Left lung (tissue), 10 donors: ENCODE data around the gene COL4A4. TPM values are rescaled to one million over a fixed set of nuclear protein-coding genes. Genes with fewer than 3 reads are reported as not detected.

Experiments used
- ATAC-seq: fragments of 200-7000 bp; cut with Tn5 transposase; one replicate; pipeline ENCODE4 v1.9.1; 2020; ENCODE audit warnings: moderate library complexity
- DNase-seq, 4 donors: peaks; one replicate each; pipeline ENCODE4 v3.0.0-alpha.2; 2013 to 2020
- H3K27ac ChIP-seq, 2 donors: fragments of 200-600 bp; sonication (generic) in 1 of 2; one replicate each; pipeline versions ENCODE4 v1.5.0 to v1.8.0; 2020 to 2021
- H3K27me3 ChIP-seq, 2 donors: fragments of 200-600 bp; sonication (generic) in 1 of 2; one replicate each; pipeline versions ENCODE4 v1.5.0 to v1.8.0; 2020 to 2021
- H3K36me3 ChIP-seq, 2 donors: fragments of 200-600 bp; sonication (generic) in 1 of 2; one replicate each; pipeline versions ENCODE4 v1.5.0 to v1.8.0; 2020 to 2021
- H3K4me1 ChIP-seq, 2 donors: fragments of 200-600 bp; one replicate each; pipeline ENCODE4 v1.8.0; 2021
- H3K4me3 ChIP-seq, 2 donors: fragments of 200-600 bp; sonication (generic) in 1 of 2; one replicate each; pipeline versions ENCODE4 v1.5.0 to v1.8.0; 2020 to 2021; ENCODE audit warnings: mild to moderate bottlenecking in 1 of 2
- H3K9me3 ChIP-seq, 2 donors: fragments of 200-600 bp; sonication (generic) in 1 of 2; one replicate each; pipeline versions ENCODE4 v1.5.0 to v1.8.0; 2020 to 2021
- intact Hi-C, 2 donors: fragments of 100-400 bp; cut with DNase I; formaldehyde crosslinking; loops; one replicate each; pipeline versions ENCODE4 v1.11.2 to v1.14.2; 2022
- polyA plus RNA-seq, 6 donors: library from polyadenylated mRNA; unstranded; fragments of 120-200 nt; gene quantifications; one replicate each; pipeline ENCODE4 v1.2.1, GENCODE V29; 2013; ENCODE audit not compliant: insufficient read length in 6 of 6
- total RNA-seq, 2 donors: library from RNA; stranded (reverse); fragmentation: NEBNext Ultra II Directional; extraction: Animal tissue kit (Norgen Biotek cat#: 25700); gene quantifications; one replicate each; pipeline ENCODE4 v1.2.1, GENCODE V29; 2021
- TF ChIP-seq, protein P1 (sequence below), 2 donors: fragments of 200-600 bp; sonication (generic) in 1 of 2; IDR thresholded peaks; one replicate each; pipeline versions ENCODE4 v1.5.0 to v1.8.0; 2021; ENCODE audit warnings: antibody characterized with exemption in 2 of 2
- donor health status: DM: no; HTN: yes; CAD: no.
- donor health status: DM: no; HTN: no; CAD: no.

The COL4A4 gene
- total and polyA plus RNA-seq, 8 donors = 5.4 to 51.2 (median 10.2) TPM

DNA sequence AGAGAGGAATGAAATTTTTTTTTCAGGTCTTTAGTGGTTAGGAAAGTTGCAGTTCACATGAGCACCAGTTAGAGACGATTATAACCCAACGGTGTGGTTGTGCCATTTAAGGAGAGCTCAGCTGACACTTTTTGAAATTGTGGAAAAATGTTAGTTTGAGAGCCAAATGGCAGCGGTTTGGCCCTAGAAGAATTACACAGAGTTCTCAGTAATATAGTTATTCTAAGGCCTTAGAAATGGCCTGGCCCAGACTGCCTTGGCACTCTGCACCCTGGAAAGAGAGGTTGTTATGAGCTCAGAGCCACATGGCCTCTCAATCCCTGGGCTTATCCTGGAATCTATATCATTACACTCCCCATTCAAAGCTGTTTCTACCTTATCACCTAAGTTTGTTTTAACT is 210.8 kb downstream of the COL4A4 start:
- no peak overlapping the region for H3K4me3 ChIP-seq
- no peaks in the 10 kb centered on the region for H3K9me3 ChIP-seq
- no peaks in the 10 kb centered on the region for H3K36me3 ChIP-seq
- no peaks in the 10 kb centered on the region for H3K4me1 ChIP-seq
- intact Hi-C loops = no loop called here
- no peak overlapping the region for H3K27ac ChIP-seq
- TF ChIP-seq, protein P1, sequence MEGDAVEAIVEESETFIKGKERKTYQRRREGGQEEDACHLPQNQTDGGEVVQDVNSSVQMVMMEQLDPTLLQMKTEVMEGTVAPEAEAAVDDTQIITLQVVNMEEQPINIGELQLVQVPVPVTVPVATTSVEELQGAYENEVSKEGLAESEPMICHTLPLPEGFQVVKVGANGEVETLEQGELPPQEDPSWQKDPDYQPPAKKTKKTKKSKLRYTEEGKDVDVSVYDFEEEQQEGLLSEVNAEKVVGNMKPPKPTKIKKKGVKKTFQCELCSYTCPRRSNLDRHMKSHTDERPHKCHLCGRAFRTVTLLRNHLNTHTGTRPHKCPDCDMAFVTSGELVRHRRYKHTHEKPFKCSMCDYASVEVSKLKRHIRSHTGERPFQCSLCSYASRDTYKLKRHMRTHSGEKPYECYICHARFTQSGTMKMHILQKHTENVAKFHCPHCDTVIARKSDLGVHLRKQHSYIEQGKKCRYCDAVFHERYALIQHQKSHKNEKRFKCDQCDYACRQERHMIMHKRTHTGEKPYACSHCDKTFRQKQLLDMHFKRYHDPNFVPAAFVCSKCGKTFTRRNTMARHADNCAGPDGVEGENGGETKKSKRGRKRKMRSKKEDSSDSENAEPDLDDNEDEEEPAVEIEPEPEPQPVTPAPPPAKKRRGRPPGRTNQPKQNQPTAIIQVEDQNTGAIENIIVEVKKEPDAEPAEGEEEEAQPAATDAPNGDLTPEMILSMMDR (IDR thresholded peaks at IDR 0.05) = no peak
- DNase-seq (no peak), ATAC-seq (no peak)
- H3K27me3 ChIP-seq = no peaks in the 10 kb centered on the region

Other genes starting within 250 kb of the COL4A4 start
- gene COL4A3, start 419 bp upstream of the COL4A4 start, total RNA-seq = 10 to 100 TPM; 12.9 to 43.3 TPM
- 10 to 100 TPM in 3 of 6 donors, 1 to 10 TPM in 3; 4.3 to 13.3 (median 9.2) TPM for gene COL4A3, start 419 bp upstream of the COL4A4 start, polyA plus RNA-seq
- gene MFF, start 161.0 kb upstream of the COL4A4 start, total RNA-seq = 10 to 100 TPM; 53.2 to 57.7 TPM
- 100 to 1,000 TPM; 105 to 124 (median 109) TPM for gene MFF, start 161.0 kb upstream of the COL4A4 start, polyA plus RNA-seq
- gene TM4SF20, start 215.1 kb upstream of the COL4A4 start, total RNA-seq = not detected
- gene TM4SF20, start 215.1 kb upstream of the COL4A4 start, polyA plus RNA-seq = under 1 TPM in 5 of 6 donors, not detected in 1; 0.06 to 0.14 (median 0.08) TPM
- not detected for gene SCYGR1, start 223.7 kb upstream of the COL4A4 start, total RNA-seq
- not detected for gene SCYGR1, start 223.7 kb upstream of the COL4A4 start, polyA plus RNA-seq